OCI-LY7 (cell line): ENCODE results near the gene TAB2. TPM values are rescaled to one million over a fixed set of nuclear protein-coding genes. Genes with fewer than 3 reads are reported as not detected.

Experiments used
- BruUV-seq: library from RNA; stranded (reverse); fragments of 400-500 nt; replicated peaks from 2 replicates; lab custom pipeline; 2021; lab: Mats Ljungman, UMichigan
- CTCF ChIA-PET: fragments of 300-600 bp; sonication (Branson Sonifier 250); formaldehyde crosslinking; loops from one replicate; lab custom pipeline; 2022; ENCODE audit warnings: antibody characterized with exemption; ENCODE audit not compliant: unreplicated experiment; lab: Charles Lee
- POLR2A ChIA-PET: fragments of 300-600 bp; sonication (Branson Sonifier 250); formaldehyde crosslinking; loops from one replicate; lab custom pipeline; 2022; ENCODE audit warnings: antibody characterized with exemption; lab: Charles Lee
- DNase-seq: peaks from one replicate; pipeline ENCODE4 v3.0.0-alpha.2; 2015; ENCODE audit warnings: low spot score
- H2AFZ ChIP-seq: fragments of 200-600 bp; sonication (generic), shearing (Covaris generic); 2 replicates; pipeline ENCODE4 v1.6.1; 2014; ENCODE audit warnings: mild to moderate bottlenecking, antibody characterized with exemption, low read length, moderate library complexity
- H3K27ac ChIP-seq: fragments of 200-600 bp; sonication (generic); 2 replicates; pipeline ENCODE4 v1.5.1; 2014; ENCODE audit warnings: mixed run types, low read depth, mild to moderate bottlenecking, moderate library complexity, low read length, inconsistent platforms; ENCODE audit not compliant: poor library complexity, severe bottlenecking
- H3K36me3 ChIP-seq: fragments of 200-600 bp; sonication (generic); 2 replicates; pipeline ENCODE4 v1.6.1; 2014; ENCODE audit warnings: mild to moderate bottlenecking, antibody characterized with exemption, low read length, moderate library complexity, mixed read lengths; ENCODE audit not compliant: insufficient read depth
- H3K4me1 ChIP-seq: fragments of 200-600 bp; sonication (generic); 2 replicates; pipeline ENCODE4 v1.5.1; 2014; ENCODE audit warnings: mild to moderate bottlenecking, low read length; ENCODE audit not compliant: insufficient read depth, poor library complexity, severe bottlenecking
- H3K4me2 ChIP-seq: fragments of 200-600 bp; sonication (generic); 2 replicates; pipeline ENCODE4 v1.6.1; 2014; ENCODE audit warnings: mild to moderate bottlenecking, low read length
- H3K4me3 ChIP-seq: fragments of 200-600 bp; sonication (generic); 2 replicates; pipeline ENCODE4 v1.5.1; 2014; ENCODE audit warnings: mild to moderate bottlenecking, low read depth, low read length; ENCODE audit not compliant: poor library complexity, severe bottlenecking
- H3K79me2 ChIP-seq: fragments of 200-600 bp; sonication (generic); 2 replicates; pipeline ENCODE4 v1.6.1; 2016; ENCODE audit warnings: low read depth, mild to moderate bottlenecking, low read length, moderate library complexity, mixed read lengths; ENCODE audit not compliant: insufficient read depth
- H3K9me2 ChIP-seq: fragments of 200-600 bp; sonication (generic); 2 replicates; pipeline ENCODE4 v1.6.1; 2016; ENCODE audit warnings: mild to moderate bottlenecking, low read length, mixed read lengths; ENCODE audit not compliant: insufficient read depth
- H3K9me3 ChIP-seq: fragments of 200-600 bp; sonication (generic); 2 replicates; pipeline ENCODE4 v1.6.1; 2014; ENCODE audit warnings: mild to moderate bottlenecking, mixed run types, low read length, mixed read lengths
- H4K20me1 ChIP-seq: fragments of 200-600 bp; sonication (generic); 2 replicates; pipeline ENCODE4 v1.6.1; 2014; ENCODE audit warnings: mild to moderate bottlenecking, antibody characterized with exemption, low read length, moderate library complexity, mixed read lengths; ENCODE audit not compliant: insufficient read depth
- EZH2phosphoT487 ChIP-seq: fragments of 200-600 bp; sonication (generic); IDR thresholded peaks from 2 replicates; pipeline ENCODE4 v1.6.1; 2018; ENCODE audit warnings: low read depth, borderline replicate concordance, mild to moderate bottlenecking, mixed run types, antibody characterized with exemption, low read length, moderate library complexity, mixed read lengths
- intact Hi-C: fragments of 100-400 bp; cut with micrococcal nuclease; formaldehyde crosslinking; loops from one replicate; pipeline ENCODE4 v1.10.0; 2022; ENCODE audit not compliant: unreplicated experiment
- total RNA-seq, 2 experiments: library from RNA; depleted of rRNA in 1 of 2; stranded (reverse); fragments of >200 nt in 1 of 2; shearing (Covaris generic) in 1 of 2; gene quantifications; 2 replicates each; pipeline ENCODE4 v1.2.3, GENCODE V29; 2014 to 2022
- TF ChIP-seq, protein P1 (sequence below): fragments of 200-600 bp; sonication (generic); conservative IDR thresholded peaks from 2 replicates; pipeline ENCODE4 v1.5.1; 2014; ENCODE audit warnings: mild to moderate bottlenecking, antibody characterized with exemption, low read length, moderate library complexity, mixed read lengths

TAB2 gene
- total RNA-seq, 2 experiments from 2014 or later = 17.3 to 35.8 TPM

DNA sequence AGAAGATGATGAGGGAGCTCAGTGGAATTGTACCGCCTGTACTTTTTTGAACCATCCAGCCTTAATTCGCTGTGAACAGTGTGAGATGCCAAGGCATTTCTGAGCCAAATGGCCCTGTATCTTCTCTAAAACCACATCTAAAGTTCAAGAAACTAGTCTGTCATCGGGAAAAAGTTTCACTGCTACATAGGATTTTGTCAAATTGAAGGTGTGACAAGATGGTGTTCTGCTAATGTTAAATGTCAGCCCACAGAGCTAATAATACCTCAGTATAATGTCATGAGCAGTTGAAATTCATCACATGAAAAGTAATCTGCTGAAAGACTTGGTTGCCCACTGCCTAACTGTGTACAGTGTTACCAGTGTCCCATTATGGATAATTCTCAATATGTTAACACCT lies 92.1 kb downstream of the TAB2 start:
- Histone ChIP-seq H3K27ac (no peak overlapping the region), H3K4me1 (no peaks in the 10 kb centered on the region), H3K36me3 (peaks cover 52% of the 10 kb centered on the region), H3K79me2 (no peaks in the 10 kb centered on the region), H2AFZ (no peak overlapping the region), H3K9me3 (no peaks in the 10 kb centered on the region), H3K9me2 (no peaks in the 10 kb centered on the region), H3K4me3 (no peak overlapping the region), H3K4me2 (no peak overlapping the region), H4K20me1 (no peaks in the 10 kb centered on the region)
- no TSS peak for BruUV-seq
- no peak for DNase-seq
- POLR2A ChIA-PET = interaction anchor here (0.6 to 1.4 kb wide), 4 partner anchors 8 to 86 kb away, joined by 3 to 4 read pairs (median 4); no protein-coding TSS in a partner anchor
- intact Hi-C loops = no loop called here
- TF ChIP-seq EZH2phosphoT487 = no peak
- CTCF ChIA-PET = interaction anchor here (1.0 kb wide), 1 partner anchor 11 kb away, joined by 3 read pairs; no protein-coding TSS in a partner anchor

DNA sequence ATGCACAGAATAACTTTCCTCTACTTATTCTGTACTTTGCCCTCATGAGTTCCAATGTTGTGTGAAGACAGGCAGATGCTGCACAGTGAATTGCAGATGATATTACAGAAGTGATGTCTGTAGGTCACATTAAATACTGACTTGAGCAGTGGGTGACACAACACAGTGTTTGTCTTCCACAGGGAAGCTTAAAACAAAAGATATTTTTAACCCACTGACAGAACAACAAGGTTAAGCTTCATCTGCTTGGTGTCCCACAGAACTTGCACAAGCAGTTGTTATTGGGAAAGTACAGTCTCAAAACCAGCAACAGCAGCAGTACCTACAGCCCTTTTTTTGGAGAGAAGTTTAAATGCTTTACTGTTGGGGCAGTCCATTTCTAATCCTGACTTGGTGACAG lies 93.0 kb downstream of the TAB2 start:
- BruUV-seq = no TSS peak
- H3K27ac ChIP-seq = no peak overlapping the region
- no peak overlapping the region for H3K4me2 ChIP-seq
- H3K9me2 ChIP-seq = no peaks in the 10 kb centered on the region
- no peak overlapping the region for H2AFZ ChIP-seq
- intact Hi-C loops = no loop called here
- no peak for DNase-seq
- ChIA-PET POLR2A (interaction anchor here (0.6 to 1.4 kb wide), 3 partner anchors 9 to 148 kb away, joined by 3 to 4 read pairs (median 3); no protein-coding TSS in a partner anchor), CTCF (no interaction called here)
- H3K4me3 ChIP-seq = no peak overlapping the region
- TF ChIP-seq, protein P1, sequence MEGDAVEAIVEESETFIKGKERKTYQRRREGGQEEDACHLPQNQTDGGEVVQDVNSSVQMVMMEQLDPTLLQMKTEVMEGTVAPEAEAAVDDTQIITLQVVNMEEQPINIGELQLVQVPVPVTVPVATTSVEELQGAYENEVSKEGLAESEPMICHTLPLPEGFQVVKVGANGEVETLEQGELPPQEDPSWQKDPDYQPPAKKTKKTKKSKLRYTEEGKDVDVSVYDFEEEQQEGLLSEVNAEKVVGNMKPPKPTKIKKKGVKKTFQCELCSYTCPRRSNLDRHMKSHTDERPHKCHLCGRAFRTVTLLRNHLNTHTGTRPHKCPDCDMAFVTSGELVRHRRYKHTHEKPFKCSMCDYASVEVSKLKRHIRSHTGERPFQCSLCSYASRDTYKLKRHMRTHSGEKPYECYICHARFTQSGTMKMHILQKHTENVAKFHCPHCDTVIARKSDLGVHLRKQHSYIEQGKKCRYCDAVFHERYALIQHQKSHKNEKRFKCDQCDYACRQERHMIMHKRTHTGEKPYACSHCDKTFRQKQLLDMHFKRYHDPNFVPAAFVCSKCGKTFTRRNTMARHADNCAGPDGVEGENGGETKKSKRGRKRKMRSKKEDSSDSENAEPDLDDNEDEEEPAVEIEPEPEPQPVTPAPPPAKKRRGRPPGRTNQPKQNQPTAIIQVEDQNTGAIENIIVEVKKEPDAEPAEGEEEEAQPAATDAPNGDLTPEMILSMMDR = no peak
- TF ChIP-seq EZH2phosphoT487 = no peak
- no peaks in the 10 kb centered on the region for H4K20me1 ChIP-seq
- no peaks in the 10 kb centered on the region for H3K4me1 ChIP-seq
- H3K36me3 ChIP-seq = peaks cover 43% of the 10 kb centered on the region
- H3K79me2 ChIP-seq = no peaks in the 10 kb centered on the region
- no peaks in the 10 kb centered on the region for H3K9me3 ChIP-seq

DNA sequence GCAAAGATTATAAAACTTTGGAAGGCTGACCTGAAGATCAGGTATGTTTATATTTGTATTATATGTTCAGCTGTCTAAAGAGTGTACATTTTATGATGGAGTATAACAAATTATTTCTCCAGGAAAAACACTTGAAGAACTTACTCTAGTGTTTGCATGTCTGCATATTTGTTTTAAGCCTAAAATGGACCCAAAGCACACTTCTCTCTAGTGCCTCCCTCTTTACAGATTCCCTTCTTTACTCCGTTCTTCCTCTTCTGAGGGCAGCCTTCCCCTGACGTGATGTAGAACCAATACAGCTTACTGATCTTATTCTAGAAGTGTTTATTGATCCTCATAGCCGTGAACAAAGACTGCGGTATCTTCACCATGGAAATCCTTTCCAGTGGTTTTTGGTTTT lies 96.5 kb downstream of the TAB2 start:
- H3K79me2 ChIP-seq = no peaks in the 10 kb centered on the region
- no peak for TF ChIP-seq EZH2phosphoT487
- TF ChIP-seq, protein P1 = no peak
- H3K36me3 ChIP-seq = peaks cover 27% of the 10 kb centered on the region
- no peak overlapping the region for H3K4me3 ChIP-seq
- CTCF ChIA-PET = no interaction called here
- no TSS peak for BruUV-seq
- no peaks in the 10 kb centered on the region for H4K20me1 ChIP-seq
- no peaks in the 10 kb centered on the region for H3K4me1 ChIP-seq
- no peak for DNase-seq
- no peaks in the 10 kb centered on the region for H3K9me2 ChIP-seq
- H3K9me3 ChIP-seq = no peaks in the 10 kb centered on the region
- intact Hi-C loops = no loop called here
- H3K27ac ChIP-seq = no peak overlapping the region
- no peak overlapping the region for H2AFZ ChIP-seq
- POLR2A ChIA-PET = no interaction called here
- no peak overlapping the region for H3K4me2 ChIP-seq
